ENCODE results near the gene IMMP2L. TPM values are rescaled to one million over a fixed set of nuclear protein-coding genes. Genes with fewer than 3 reads are reported as not detected.
"Not testable (repeated sequence)": the region's sequence is repeated elsewhere in the genome, so short reads cannot be mapped to it uniquely, and the experiment has no call there.

Gene IMMP2L
- total RNA-seq, 1 experiment from 2014 or later = 17.2 TPM

GRCh38 chr7:111074071-111074747 lies 488.1 kb downstream of the IMMP2L start:
- no peaks in the 10 kb centered on the region for H3K9me2 ChIP-seq (replicated peaks; ENCODE audit: insufficient read depth, low read length)
- H3K27me3 ChIP-seq (ENCODE audit: low read length) = no peaks in the 10 kb centered on the region
- no peaks in the 10 kb centered on the region for H3K4me1 ChIP-seq (ENCODE audit: low read length)
- peaks cover 4% of the 10 kb centered on the region; the same call in 1 of the 2 replicates for H3K9me3 ChIP-seq (ENCODE audit: low read length)
- no peak for DNase-seq
- no peak overlapping the region for H3K4me3 ChIP-seq (ENCODE audit: low read length)
- H3K36me3 ChIP-seq (ENCODE audit: insufficient read depth, low read length) = no peaks in the 10 kb centered on the region
- H2AFZ ChIP-seq (ENCODE audit: low read length) = no peak overlapping the region
- no peaks in the 10 kb centered on the region for H3K79me2 ChIP-seq (ENCODE audit: low read length)
- H3K9ac ChIP-seq (ENCODE audit: low read length) = no peak overlapping the region
- H4K20me1 ChIP-seq (ENCODE audit: insufficient read depth, low read depth, low read length) = no peaks in the 10 kb centered on the region
- no peak overlapping the region for H3K4me2 ChIP-seq (ENCODE audit: low read depth, low read length, poor library complexity, severe bottlenecking)
- H3K27ac ChIP-seq (ENCODE audit: low read length) = no peak overlapping the region

DNA sequence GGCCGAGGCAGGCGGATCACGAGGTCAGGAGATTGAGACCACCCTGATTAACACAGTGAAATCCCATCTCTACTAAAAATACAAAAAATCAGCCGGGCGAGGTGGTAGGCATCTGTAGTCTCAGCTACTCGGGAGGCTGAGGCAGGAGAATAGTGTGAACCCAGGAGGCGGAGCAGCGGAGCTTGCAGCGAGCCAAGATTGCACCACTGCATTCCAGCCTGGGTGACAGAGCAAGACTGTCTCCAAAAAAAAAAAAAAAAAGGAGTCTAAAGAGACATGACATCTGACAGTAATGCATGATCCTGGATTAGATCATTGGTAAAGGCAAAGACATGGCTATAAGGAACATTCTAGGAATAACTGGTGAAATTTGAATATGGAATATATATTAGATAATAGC lies 489.6 kb downstream of the IMMP2L start:
- H3K27ac ChIP-seq (ENCODE audit: low read length); DNase-seq; H3K4me3 ChIP-seq (ENCODE audit: low read length); H3K9ac ChIP-seq (ENCODE audit: low read length); H2AFZ ChIP-seq (ENCODE audit: low read length); H3K9me2 ChIP-seq (replicated peaks; ENCODE audit: insufficient read depth, low read length); H3K9me3 ChIP-seq (ENCODE audit: low read length); H3K36me3 ChIP-seq (ENCODE audit: insufficient read depth, low read length); H3K27me3 ChIP-seq (ENCODE audit: low read length); H3K4me2 ChIP-seq (ENCODE audit: low read depth, low read length, poor library complexity, severe bottlenecking); H4K20me1 ChIP-seq (ENCODE audit: insufficient read depth, low read depth, low read length); H3K4me1 ChIP-seq (ENCODE audit: low read length); H3K79me2 ChIP-seq (ENCODE audit: low read length): not testable (repeated sequence)

DNA sequence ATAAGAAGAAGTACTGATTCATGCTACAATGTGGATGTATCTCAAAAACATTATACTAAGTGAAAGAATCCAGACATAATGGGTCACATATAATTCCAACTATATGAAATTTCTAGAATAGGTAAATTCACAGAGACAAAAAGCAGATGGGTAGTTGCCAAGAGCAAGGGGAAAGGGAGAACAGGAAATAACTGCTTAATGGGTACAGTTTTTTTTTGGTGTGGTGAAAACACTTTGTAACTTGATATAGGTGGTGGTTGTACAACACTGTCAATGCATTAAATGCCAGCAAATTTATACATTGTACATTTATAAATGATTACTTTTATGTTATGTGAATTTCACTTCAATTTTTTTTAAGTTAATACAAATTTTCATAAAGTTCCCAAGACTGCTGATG lies 490.7 kb downstream of the IMMP2L start:
- Histone ChIP-seq H2AFZ (ENCODE audit: low read length) (no peak overlapping the region), H3K27ac (ENCODE audit: low read length) (no peak overlapping the region), H3K9me2 (replicated peaks; ENCODE audit: insufficient read depth, low read length) (no peaks in the 10 kb centered on the region), H3K4me2 (ENCODE audit: low read depth, low read length, poor library complexity, severe bottlenecking) (no peak overlapping the region), H3K27me3 (ENCODE audit: low read length) (no peaks in the 10 kb centered on the region), H3K4me3 (ENCODE audit: low read length) (no peak overlapping the region), H3K4me1 (ENCODE audit: low read length) (no peaks in the 10 kb centered on the region), H3K36me3 (ENCODE audit: insufficient read depth, low read length) (no peaks in the 10 kb centered on the region), H4K20me1 (ENCODE audit: insufficient read depth, low read depth, low read length) (no peaks in the 10 kb centered on the region), H3K9me3 (ENCODE audit: low read length) (peaks cover 10% of the 10 kb centered on the region; the same call in 1 of the 2 replicates), H3K9ac (ENCODE audit: low read length) (no peak overlapping the region), H3K79me2 (ENCODE audit: low read length) (no peaks in the 10 kb centered on the region)
- DNase-seq = no peak

DNA sequence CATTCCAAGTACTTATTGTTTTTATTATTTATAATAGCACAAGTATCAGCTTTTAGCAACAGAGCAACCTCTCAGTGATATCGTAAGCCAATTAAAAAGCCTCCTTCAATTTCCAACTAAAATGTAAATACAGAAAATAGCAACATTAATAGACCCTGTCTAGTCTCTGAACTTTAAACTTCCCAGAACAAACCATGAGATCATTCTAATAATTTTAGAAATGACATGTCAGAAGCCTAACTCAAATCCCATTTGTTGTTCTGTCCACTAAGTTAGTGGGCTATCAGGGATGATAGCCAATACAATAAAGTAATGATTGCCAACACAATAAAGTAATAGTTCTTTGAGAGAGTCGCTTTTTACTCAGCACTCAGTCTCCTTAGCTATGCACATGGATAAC lies 493.7 kb downstream of the IMMP2L start:
- Histone ChIP-seq H3K79me2 (ENCODE audit: low read length) (no peaks in the 10 kb centered on the region), H3K9ac (ENCODE audit: low read length) (no peak overlapping the region), H3K4me1 (ENCODE audit: low read length) (no peaks in the 10 kb centered on the region), H3K4me3 (ENCODE audit: low read length) (no peak overlapping the region), H3K27me3 (ENCODE audit: low read length) (no peaks in the 10 kb centered on the region), H3K27ac (ENCODE audit: low read length) (no peak overlapping the region), H3K4me2 (ENCODE audit: low read depth, low read length, poor library complexity, severe bottlenecking) (no peak overlapping the region), H2AFZ (ENCODE audit: low read length) (no peak overlapping the region), H3K9me3 (ENCODE audit: low read length) (peaks cover 11% of the 10 kb centered on the region; the same call in 1 of the 2 replicates), H4K20me1 (ENCODE audit: insufficient read depth, low read depth, low read length) (no peaks in the 10 kb centered on the region), H3K9me2 (replicated peaks; ENCODE audit: insufficient read depth, low read length) (no peaks in the 10 kb centered on the region), H3K36me3 (ENCODE audit: insufficient read depth, low read length) (no peaks in the 10 kb centered on the region)
- DNase-seq = no peak

- no peak overlapping the region for H3K9ac ChIP-seq (ENCODE audit: low read length)
- H2AFZ ChIP-seq (ENCODE audit: low read length) = no peak overlapping the region
- H3K4me2 ChIP-seq (ENCODE audit: low read depth, low read length, poor library complexity, severe bottlenecking) = no peak overlapping the region
- no peaks in the 10 kb centered on the region for H3K9me2 ChIP-seq (replicated peaks; ENCODE audit: insufficient read depth, low read length)
- no peak overlapping the region for H3K4me3 ChIP-seq (ENCODE audit: low read length)
- H3K9me3 ChIP-seq (ENCODE audit: low read length) = peaks cover 9% of the 10 kb centered on the region; the same call in 1 of the 2 replicates
- H3K36me3 ChIP-seq (ENCODE audit: insufficient read depth, low read length) = no peaks in the 10 kb centered on the region
- H3K27me3 ChIP-seq (ENCODE audit: low read length) = no peaks in the 10 kb centered on the region
- H3K27ac ChIP-seq (ENCODE audit: low read length) = no peak overlapping the region
- H4K20me1 ChIP-seq (ENCODE audit: insufficient read depth, low read depth, low read length) = no peaks in the 10 kb centered on the region
- no peaks in the 10 kb centered on the region for H3K4me1 ChIP-seq (ENCODE audit: low read length)
- no peak for DNase-seq
- H3K79me2 ChIP-seq (ENCODE audit: low read length) = no peaks in the 10 kb centered on the region
Measured at GRCh38 chr7:111067682-111068081, 494.6 kb downstream of the IMMP2L start.

- no peak for DNase-seq
- H3K4me3 ChIP-seq (ENCODE audit: low read length) = no peak overlapping the region
- no peaks in the 10 kb centered on the region for H3K36me3 ChIP-seq (ENCODE audit: insufficient read depth, low read length)
- H3K27me3 ChIP-seq (ENCODE audit: low read length) = no peaks in the 10 kb centered on the region
- H3K9ac ChIP-seq (ENCODE audit: low read length) = no peak overlapping the region
- no peak overlapping the region for H3K4me2 ChIP-seq (ENCODE audit: low read depth, low read length, poor library complexity, severe bottlenecking)
- no peak overlapping the region for H3K27ac ChIP-seq (ENCODE audit: low read length)
- H2AFZ ChIP-seq (ENCODE audit: low read length) = no peak overlapping the region
- no peaks in the 10 kb centered on the region for H3K79me2 ChIP-seq (ENCODE audit: low read length)
- peaks cover 9% of the 10 kb centered on the region; the same call in 1 of the 2 replicates for H3K9me3 ChIP-seq (ENCODE audit: low read length)
- H4K20me1 ChIP-seq (ENCODE audit: insufficient read depth, low read depth, low read length) = no peaks in the 10 kb centered on the region
- no peaks in the 10 kb centered on the region for H3K9me2 ChIP-seq (replicated peaks; ENCODE audit: insufficient read depth, low read length)
- H3K4me1 ChIP-seq (ENCODE audit: low read length) = no peaks in the 10 kb centered on the region
Measured at GRCh38 chr7:111067251-111067650, 495.0 kb downstream of the IMMP2L start.

DNA sequence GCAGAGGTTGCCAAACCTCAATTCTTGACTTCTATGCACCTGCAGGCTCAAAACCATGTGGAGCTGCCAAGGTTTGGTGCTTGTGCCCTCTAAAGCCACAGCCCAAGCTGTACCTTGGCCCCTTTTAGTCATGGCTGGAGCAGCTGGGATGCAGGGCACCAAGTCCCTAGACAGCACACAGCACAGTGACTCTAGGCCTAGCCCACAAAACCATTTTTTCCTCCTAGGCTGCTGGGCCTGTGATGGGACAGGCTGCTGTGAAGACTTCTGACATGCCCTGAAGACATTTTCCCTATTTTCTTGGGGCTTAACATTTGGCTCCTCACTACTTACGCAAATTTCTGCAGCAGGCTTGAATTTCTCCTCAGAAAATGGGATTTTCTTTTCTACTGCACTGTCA lies 499.1 kb downstream of the IMMP2L start:
- peaks cover 16% of the 10 kb centered on the region for H3K9me3 ChIP-seq (ENCODE audit: low read length)
- no peaks in the 10 kb centered on the region for H3K36me3 ChIP-seq (ENCODE audit: insufficient read depth, low read length)
- DNase-seq = no peak
- no peak overlapping the region for H3K27ac ChIP-seq (ENCODE audit: low read length)
- no peak overlapping the region for H2AFZ ChIP-seq (ENCODE audit: low read length)
- no peak overlapping the region for H3K4me2 ChIP-seq (ENCODE audit: low read depth, low read length, poor library complexity, severe bottlenecking)
- no peaks in the 10 kb centered on the region for H4K20me1 ChIP-seq (ENCODE audit: insufficient read depth, low read depth, low read length)
- H3K79me2 ChIP-seq (ENCODE audit: low read length) = no peaks in the 10 kb centered on the region
- H3K27me3 ChIP-seq (ENCODE audit: low read length) = no peaks in the 10 kb centered on the region
- no peaks in the 10 kb centered on the region for H3K9me2 ChIP-seq (replicated peaks; ENCODE audit: insufficient read depth, low read length)
- no peak overlapping the region for H3K4me3 ChIP-seq (ENCODE audit: low read length)
- H3K4me1 ChIP-seq (ENCODE audit: low read length) = no peaks in the 10 kb centered on the region
- H3K9ac ChIP-seq (ENCODE audit: low read length) = no peak overlapping the region

- Histone ChIP-seq H3K9me2 (replicated peaks; ENCODE audit: insufficient read depth, low read length) (no peaks in the 10 kb centered on the region), H2AFZ (ENCODE audit: low read length) (no peak overlapping the region), H3K36me3 (ENCODE audit: insufficient read depth, low read length) (no peaks in the 10 kb centered on the region), H3K27ac (ENCODE audit: low read length) (no peak overlapping the region), H3K4me3 (ENCODE audit: low read length) (no peak overlapping the region), H3K9ac (ENCODE audit: low read length) (no peak overlapping the region), H3K27me3 (ENCODE audit: low read length) (no peaks in the 10 kb centered on the region), H4K20me1 (ENCODE audit: insufficient read depth, low read depth, low read length) (no peaks in the 10 kb centered on the region), H3K9me3 (ENCODE audit: low read length) (peaks cover 17% of the 10 kb centered on the region), H3K4me1 (ENCODE audit: low read length) (no peaks in the 10 kb centered on the region), H3K79me2 (ENCODE audit: low read length) (no peaks in the 10 kb centered on the region), H3K4me2 (ENCODE audit: low read depth, low read length, poor library complexity, severe bottlenecking) (no peak overlapping the region)
- DNase-seq = no peak
Measured at GRCh38 chr7:111059833-111060232, 502.5 kb downstream of the IMMP2L start.

Measured in Karpas-422 (cell line).